ENCODE results near the gene THSD7B. TPM values are rescaled to one million over a fixed set of nuclear protein-coding genes. Genes with fewer than 3 reads are reported as not detected.

The THSD7B gene
- polyA plus RNA-seq, 1 donor from 2014 or later = 0.46 TPM

- no peaks in the 10 kb centered on the region for H3K9me2 ChIP-seq (ENCODE audit: insufficient read depth, low read length)
- no peaks in the 10 kb centered on the region for H3F3A ChIP-seq (ENCODE audit: insufficient read depth, low read length, poor library complexity, severe bottlenecking)
- no peak overlapping the region for H2AFZ ChIP-seq (ENCODE audit: low read depth, low read length)
- no peak overlapping the region for H3K27ac ChIP-seq (ENCODE audit: low read length)
- H3K9ac ChIP-seq (ENCODE audit: low read length) = no peak overlapping the region
- H3K27me3 ChIP-seq (ENCODE audit: insufficient read depth, low read depth, low read length) = no peaks in the 10 kb centered on the region
- H3K4me2 ChIP-seq (ENCODE audit: low read length) = no peak overlapping the region
- no peak for TF ChIP-seq POLR2AphosphoS5 (IDR thresholded peaks at IDR 0.05)
- TF ChIP-seq RAD21 (conservative IDR thresholded peaks at IDR 0.05) = no peak
- no peak for TF ChIP-seq EP300 (conservative IDR thresholded peaks at IDR 0.05; ENCODE audit: poor library complexity, severe bottlenecking)
- TF ChIP-seq REST (IDR thresholded peaks at IDR 0.05; ENCODE audit: borderline replicate concordance) = no peak
- no peak for TF ChIP-seq EZH2 (IDR thresholded peaks at IDR 0.05; ENCODE audit: borderline replicate concordance, insufficient read depth, low read length, poor library complexity, severe bottlenecking)
- no peak for TF ChIP-seq CTCF (IDR thresholded peaks at IDR 0.05; ENCODE audit: poor library complexity, severe bottlenecking)
- no peak for TF ChIP-seq MXI1 (conservative IDR thresholded peaks at IDR 0.05; ENCODE audit: poor library complexity, severe bottlenecking)
- no peak for TF ChIP-seq SMC3 (conservative IDR thresholded peaks at IDR 0.05; ENCODE audit: poor library complexity)
- no peak for TF ChIP-seq TAF1 (IDR thresholded peaks at IDR 0.05; ENCODE audit: low read depth)
- no peaks in the 10 kb centered on the region for H3K79me2 ChIP-seq (replicated peaks; ENCODE audit: insufficient read depth, low read length)
- H4K20me1 ChIP-seq (ENCODE audit: insufficient read depth) = no peaks in the 10 kb centered on the region
- H3K36me3 ChIP-seq (ENCODE audit: insufficient read depth, low read length) = no peaks in the 10 kb centered on the region
- H3K9me3 ChIP-seq (ENCODE audit: low read length) = no peaks in the 10 kb centered on the region
- no peak overlapping the region for H3K4me3 ChIP-seq (ENCODE audit: low read length)
Observed at GRCh38 chr2:137300987-137301386, 535.6 kb downstream of the THSD7B start.

- H3K4me2 ChIP-seq (ENCODE audit: low read length) = no peak overlapping the region
- H3K4me3 ChIP-seq (ENCODE audit: low read length) = no peak overlapping the region
- H3K9ac ChIP-seq (ENCODE audit: low read length) = no peak overlapping the region
- no peaks in the 10 kb centered on the region for H3K27me3 ChIP-seq (ENCODE audit: insufficient read depth, low read depth, low read length)
- H4K20me1 ChIP-seq (ENCODE audit: insufficient read depth) = no peaks in the 10 kb centered on the region
- no peak for TF ChIP-seq RAD21 (conservative IDR thresholded peaks at IDR 0.05)
- TF ChIP-seq CTCF (IDR thresholded peaks at IDR 0.05; ENCODE audit: poor library complexity, severe bottlenecking) = no peak
- no peak for TF ChIP-seq MXI1 (conservative IDR thresholded peaks at IDR 0.05; ENCODE audit: poor library complexity, severe bottlenecking)
- TF ChIP-seq EZH2 (IDR thresholded peaks at IDR 0.05; ENCODE audit: borderline replicate concordance, insufficient read depth, low read length, poor library complexity, severe bottlenecking) = no peak
- TF ChIP-seq TAF1 (IDR thresholded peaks at IDR 0.05; ENCODE audit: low read depth) = no peak
- TF ChIP-seq POLR2AphosphoS5 (IDR thresholded peaks at IDR 0.05) = no peak
- no peak for TF ChIP-seq SMC3 (conservative IDR thresholded peaks at IDR 0.05; ENCODE audit: poor library complexity)
- no peak for TF ChIP-seq EP300 (conservative IDR thresholded peaks at IDR 0.05; ENCODE audit: poor library complexity, severe bottlenecking)
- TF ChIP-seq REST (IDR thresholded peaks at IDR 0.05; ENCODE audit: borderline replicate concordance) = no peak
- H3K36me3 ChIP-seq (ENCODE audit: insufficient read depth, low read length) = no peaks in the 10 kb centered on the region
- no peaks in the 10 kb centered on the region for H3K9me2 ChIP-seq (ENCODE audit: insufficient read depth, low read length)
- no peaks in the 10 kb centered on the region for H3K9me3 ChIP-seq (ENCODE audit: low read length)
- no peak overlapping the region for H3K27ac ChIP-seq (ENCODE audit: low read length)
- H3F3A ChIP-seq (ENCODE audit: insufficient read depth, low read length, poor library complexity, severe bottlenecking) = no peaks in the 10 kb centered on the region
- H2AFZ ChIP-seq (ENCODE audit: low read depth, low read length) = no peak overlapping the region
- no peaks in the 10 kb centered on the region for H3K79me2 ChIP-seq (replicated peaks; ENCODE audit: insufficient read depth, low read length)
Observed at GRCh38 chr2:137302957-137303356, 537.6 kb downstream of the THSD7B start.
